Measurements from ENCODE around the gene CLN6.

CLN6 gene

GRCh38 chr15:68229386-68230156 lies at the start of gene CLN6:
TSS of gene CLN6 (minus strand) at chr15:68229728. CDS start at chr15:68229584, 144 bp downstream.
- peak; percentile 49 to 71 for DNase-seq (ENCODE audit: extremely low read depth in 1 of 2, low read depth in 1 of 2)

- no peak for DNase-seq (ENCODE audit: extremely low read depth in 1 of 2, low read depth in 1 of 2)
Measured at GRCh38 chr15:68278595-68279405, 49.3 kb upstream of the CLN6 start.

DNA sequence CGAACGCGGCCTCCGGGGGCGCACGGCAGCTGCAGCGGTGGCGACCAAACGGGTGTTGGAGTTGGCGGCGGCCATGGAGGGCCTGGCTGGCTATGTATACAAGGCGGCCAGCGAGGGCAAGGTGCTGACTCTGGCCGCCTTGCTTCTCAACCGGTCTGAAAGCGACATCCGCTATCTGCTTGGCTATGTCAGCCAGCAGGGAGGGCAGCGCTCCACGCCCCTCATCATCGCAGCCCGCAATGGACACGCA lies 48.7 kb upstream of the CLN6 start:
- DNase-seq (ENCODE audit: extremely low read depth in 1 of 2, low read depth in 1 of 2): peak in 1 of 2 donors; percentile 45

- DNase-seq (ENCODE audit: extremely low read depth in 1 of 2, low read depth in 1 of 2): peak; percentile 74 to 78
Measured at GRCh38 chr15:68277603-68278344, 48.2 kb upstream of the CLN6 start, which contains the start of gene FEM1B. TSS of gene FEM1B (plus strand) at chr15:68277745. CDS start at chr15:68278418, 673 bp downstream.

DNA sequence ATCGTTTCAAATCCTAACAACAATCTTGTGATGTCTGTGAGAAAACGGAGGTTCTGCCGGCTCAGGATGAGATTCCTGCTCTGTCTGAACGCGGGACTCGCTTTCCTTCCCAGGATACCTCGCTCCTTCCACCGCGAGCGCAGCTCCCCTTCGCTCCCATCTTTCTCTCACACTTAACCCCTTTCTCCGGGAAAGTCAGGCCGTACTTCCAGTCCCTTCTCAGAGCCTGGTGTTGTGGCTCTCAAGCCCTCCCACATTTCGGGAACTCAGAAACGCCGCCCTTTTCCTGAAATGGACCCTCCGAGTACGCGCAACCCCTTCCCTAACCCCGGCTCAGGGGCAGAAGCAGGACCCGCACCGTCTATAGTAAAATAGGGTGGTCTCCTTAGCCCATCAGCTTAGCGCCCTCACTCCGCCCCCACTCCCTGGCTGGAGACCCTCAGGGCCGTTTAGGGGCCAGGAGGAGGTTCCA lies 47.6 kb upstream of the CLN6 start:
- no peak for DNase-seq (ENCODE audit: extremely low read depth in 1 of 2, low read depth in 1 of 2)

- DNase-seq (ENCODE audit: extremely low read depth in 1 of 2, low read depth in 1 of 2): no peak
Measured at GRCh38 chr15:68276668-68277067, 47.1 kb upstream of the CLN6 start.

GRCh38 chr15:68275165-68275746 lies 45.7 kb upstream of the CLN6 start:
- DNase-seq (ENCODE audit: extremely low read depth in 1 of 2, low read depth in 1 of 2): no peak

DNA sequence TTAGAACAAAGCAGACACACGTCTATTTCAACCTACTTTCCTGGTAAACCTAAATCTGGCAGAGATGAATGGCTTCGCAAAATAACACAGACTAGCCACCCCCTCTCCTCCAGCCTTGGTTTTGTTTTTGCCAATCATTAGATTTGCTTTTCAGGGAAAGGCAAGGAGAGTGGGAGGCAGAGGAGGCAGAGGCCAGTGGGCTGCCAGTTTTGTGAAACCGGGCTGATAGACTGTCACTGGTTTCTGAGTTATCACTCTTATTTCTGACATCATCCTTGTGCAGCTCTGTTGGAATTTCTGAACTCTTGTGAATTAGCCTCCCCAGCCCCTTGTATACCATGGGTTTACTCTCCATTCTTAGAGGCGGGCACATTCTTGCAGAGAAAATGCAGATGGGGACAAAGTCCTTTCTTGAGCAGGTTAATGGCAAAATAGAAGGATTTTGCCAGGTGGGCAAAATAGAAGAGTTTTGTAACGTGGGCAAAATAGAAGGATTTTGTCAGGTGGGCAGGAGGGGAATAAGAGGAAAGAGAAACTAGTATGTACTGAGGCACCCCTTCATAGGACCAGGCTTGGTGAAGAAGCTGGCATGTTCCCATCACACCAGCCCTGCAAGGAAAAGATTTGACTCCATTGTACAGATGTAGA lies 44.8 kb upstream of the CLN6 start:
- DNase-seq (ENCODE audit: extremely low read depth in 1 of 2, low read depth in 1 of 2): no peak

GRCh38 chr15:68272721-68273271 lies 43.3 kb upstream of the CLN6 start:
- DNase-seq (ENCODE audit: extremely low read depth in 1 of 2, low read depth in 1 of 2): no peak

DNA sequence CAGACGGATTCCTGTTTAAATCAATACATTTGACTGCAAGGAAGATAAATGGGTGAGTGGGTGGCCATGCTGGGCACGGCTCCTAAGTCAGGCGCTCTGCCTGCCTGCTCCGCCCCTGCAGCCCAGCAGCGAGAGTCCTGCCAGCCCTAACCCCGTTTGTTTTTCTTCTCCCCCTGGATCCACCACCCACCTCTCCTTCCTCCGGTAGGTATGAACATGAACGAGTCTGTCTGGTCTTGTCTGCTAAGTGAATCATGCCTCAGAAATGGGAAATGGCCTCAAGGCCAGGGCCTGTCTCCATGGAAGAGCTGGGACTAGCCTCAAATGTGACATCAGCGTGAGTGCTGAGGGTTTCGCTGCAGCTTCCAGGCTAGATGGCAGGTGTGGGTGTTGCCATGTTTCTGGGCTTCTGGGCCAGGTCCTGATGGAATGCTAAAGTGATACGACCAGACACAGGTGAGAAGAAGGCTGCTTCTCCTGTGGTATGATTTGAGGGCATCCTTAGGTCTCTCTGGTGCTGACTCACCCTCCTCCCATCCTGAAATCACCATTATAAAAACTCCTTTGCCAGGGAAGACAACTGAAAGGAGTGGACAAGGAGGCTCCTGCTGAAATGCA lies 42.4 kb upstream of the CLN6 start:
- DNase-seq (ENCODE audit: extremely low read depth in 1 of 2, low read depth in 1 of 2): no peak

DNA sequence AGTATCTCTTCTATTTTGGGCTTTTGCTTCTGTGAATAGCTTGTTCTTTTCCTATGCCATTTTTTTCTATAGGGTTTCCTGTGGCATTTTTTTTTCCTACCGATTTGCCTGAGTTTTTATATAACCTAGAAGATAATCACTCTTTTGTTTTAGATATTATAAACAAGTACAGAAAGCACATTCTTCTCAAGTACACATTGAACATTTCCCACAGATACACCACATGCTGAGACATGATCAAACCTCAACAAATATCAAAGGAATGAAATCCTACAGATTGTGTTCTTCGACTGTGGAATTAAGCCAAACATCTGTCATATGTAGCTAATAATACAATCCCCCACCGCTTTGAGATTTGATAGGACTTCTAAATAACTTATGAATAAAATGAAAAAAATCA lies 38.9 kb upstream of the CLN6 start:
- no peak for DNase-seq (ENCODE audit: extremely low read depth in 1 of 2, low read depth in 1 of 2)

GRCh38 chr15:68265674-68266073 lies 36.1 kb upstream of the CLN6 start:
- DNase-seq (ENCODE audit: extremely low read depth in 1 of 2, low read depth in 1 of 2): no peak

DNA sequence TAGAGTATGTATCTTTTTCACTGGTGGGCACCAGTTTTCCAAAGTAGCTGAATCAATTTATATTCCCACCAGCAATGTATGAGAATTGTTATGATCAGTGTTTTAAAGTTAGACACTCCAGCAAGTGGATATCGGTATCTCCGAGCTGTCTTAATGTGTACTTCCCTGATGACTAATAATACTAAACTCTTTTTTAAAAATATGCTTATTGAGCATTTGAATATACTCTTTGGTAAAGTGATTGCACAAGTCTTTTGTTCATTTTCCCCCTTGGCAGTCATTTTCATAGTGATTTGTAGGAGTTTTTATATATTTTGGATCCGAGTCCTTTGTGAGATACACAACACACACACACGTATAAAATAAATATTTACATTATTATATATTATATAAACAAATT lies 35.6 kb upstream of the CLN6 start:
- DNase-seq (ENCODE audit: extremely low read depth in 1 of 2, low read depth in 1 of 2): no peak

DNA sequence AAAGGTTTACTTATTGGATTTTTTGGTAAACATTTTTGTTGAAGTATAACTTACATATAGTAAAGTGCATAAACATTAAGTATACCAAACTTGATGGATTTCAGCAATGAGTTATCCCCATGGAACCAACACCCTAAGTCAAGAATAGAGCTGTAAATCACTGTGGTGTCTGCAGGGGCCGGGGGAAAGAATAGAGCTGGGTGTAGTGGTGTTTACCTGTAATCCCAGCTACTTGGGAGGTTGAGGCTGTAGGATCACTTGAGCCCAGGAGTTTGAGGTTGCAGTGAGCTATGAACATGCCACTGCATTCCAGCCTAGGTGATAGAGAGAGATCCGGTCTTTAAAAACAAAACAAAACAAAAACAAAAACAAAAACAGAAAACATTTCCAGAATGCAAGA lies 34.8 kb upstream of the CLN6 start:
- no peak for DNase-seq (ENCODE audit: extremely low read depth in 1 of 2, low read depth in 1 of 2)

- no peak for DNase-seq (ENCODE audit: extremely low read depth in 1 of 2, low read depth in 1 of 2)
Measured at GRCh38 chr15:68262514-68263356, 33.2 kb upstream of the CLN6 start.

DNA sequence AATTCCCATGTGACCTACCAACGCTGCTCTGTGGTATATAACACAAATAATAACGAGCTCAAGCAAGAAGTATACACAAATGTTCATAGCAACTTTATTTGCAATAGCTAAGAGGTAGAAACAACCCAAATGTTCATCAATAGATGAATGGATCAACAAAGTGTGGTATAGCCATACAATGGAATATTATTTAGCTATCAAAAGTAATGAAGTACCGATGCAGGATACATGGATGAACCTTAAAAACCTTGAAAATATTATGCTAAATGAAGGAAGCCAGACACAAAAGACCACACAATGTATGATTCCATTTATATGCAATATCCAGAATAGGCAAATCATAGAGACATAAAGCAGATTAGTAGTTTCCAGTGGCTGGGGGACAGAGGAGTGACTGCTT lies 32.5 kb upstream of the CLN6 start:
- no peak for DNase-seq (ENCODE audit: extremely low read depth in 1 of 2, low read depth in 1 of 2)

DNA sequence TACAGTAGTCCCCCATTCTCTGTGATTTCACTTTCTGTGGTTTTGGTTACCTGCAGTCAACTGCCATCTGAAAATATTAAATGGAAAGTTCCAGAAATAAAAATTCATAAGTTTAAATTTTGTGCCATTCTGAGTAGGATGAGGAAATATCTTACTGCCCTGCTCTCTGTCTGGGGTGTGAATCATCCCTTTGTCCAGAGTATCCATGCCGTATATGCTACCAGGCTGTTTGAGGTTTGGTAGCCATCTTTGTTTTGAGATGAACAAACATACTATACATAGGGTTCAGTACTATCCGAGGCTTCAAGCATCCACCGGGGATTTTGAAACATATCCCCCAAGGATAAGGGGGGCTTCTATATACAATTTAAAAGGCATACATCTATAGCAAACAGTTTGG lies 31.7 kb upstream of the CLN6 start:
- no peak for DNase-seq (ENCODE audit: extremely low read depth in 1 of 2, low read depth in 1 of 2)

DNA sequence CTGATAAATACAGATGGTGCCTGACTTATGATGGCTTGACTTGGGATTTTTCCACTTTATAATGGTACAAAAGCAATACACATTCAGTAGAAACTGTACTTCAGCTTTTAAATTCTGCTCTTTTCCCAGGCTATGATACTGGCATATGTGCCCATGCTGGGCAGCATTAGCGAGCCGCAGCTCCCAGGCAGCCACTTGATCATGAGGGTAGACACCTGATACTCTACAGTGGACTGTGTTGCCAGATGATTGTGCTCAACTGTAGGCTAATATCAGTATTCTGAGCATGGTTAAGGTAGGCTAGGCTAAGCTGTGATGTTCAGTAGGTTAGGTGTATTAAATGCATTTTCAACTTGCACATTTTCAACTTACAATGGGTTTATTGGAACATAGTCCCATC lies 30.4 kb upstream of the CLN6 start:
- no peak for DNase-seq (ENCODE audit: extremely low read depth in 1 of 2, low read depth in 1 of 2)

- DNase-seq (ENCODE audit: extremely low read depth in 1 of 2, low read depth in 1 of 2): no peak
Measured at GRCh38 chr15:68258692-68259091, 29.2 kb upstream of the CLN6 start.

Measured in activated CD8-positive, alpha-beta memory T cell treated with anti-CD3 and anti-CD28 coated beads for 1 hour (primary cell).